Stimulated activated CD4-positive, alpha-beta T cell treated with anti-CD3 and anti-CD28 coated beads, Interleukin-4, amount 100 ng/mL, for 24 hours (primary cell): ENCODE data around the gene FURIN.
"Not testable (repeated sequence)": the region's sequence is repeated elsewhere in the genome, so short reads cannot be mapped to it uniquely, and the experiment has no call there.

Source experiments
- DNase-seq: peaks from one replicate; pipeline ENCODE4 v3.0.0-alpha.2; 2020

Gene FURIN

GRCh38 chr15:90883976-90884718, 15.8 kb downstream of the FURIN start, which contains the start of gene FES:
TSS of gene FES (plus strand) at chr15:90884504. CDS start at chr15:90885046, 542 bp downstream.
- DNase-seq: no peak

GRCh38 chr15:90884719-90885431, 16.5 kb downstream of the FURIN start:
- DNase-seq: no peak

GRCh38 chr15:90885432-90886290, 17.3 kb downstream of the FURIN start:
- peak; percentile 83 for DNase-seq

GRCh38 chr15:90886291-90886614, 17.9 kb downstream of the FURIN start:
- DNase-seq: no peak

GRCh38 chr15:90887037-90887481, 18.7 kb downstream of the FURIN start:
- DNase-seq: no peak

GRCh38 chr15:90889313-90889730, 20.9 kb downstream of the FURIN start:
- DNase-seq: no peak

GRCh38 chr15:90889736-90890456, 21.5 kb downstream of the FURIN start:
- no peak for DNase-seq

- no peak for DNase-seq
Observed at GRCh38 chr15:90890839-90891238, 22.5 kb downstream of the FURIN start.

- DNase-seq: no peak
Observed at GRCh38 chr15:90891346-90891949, 23.1 kb downstream of the FURIN start.

- no peak for DNase-seq
Observed at GRCh38 chr15:90892023-90892422, 23.6 kb downstream of the FURIN start.

GRCh38 chr15:90892498-90893174, 24.2 kb downstream of the FURIN start:
- no peak for DNase-seq

- DNase-seq: no peak
Observed at GRCh38 chr15:90893175-90894090, 25.0 kb downstream of the FURIN start.

- DNase-seq: no peak
Observed at GRCh38 chr15:90895571-90896117, 27.3 kb downstream of the FURIN start.

GRCh38 chr15:90897131-90897655, 28.8 kb downstream of the FURIN start:
- DNase-seq: not testable (repeated sequence)

GRCh38 chr15:90901175-90902039, 33.0 kb downstream of the FURIN start:
- no peak for DNase-seq

GRCh38 chr15:90902040-90902839, 33.9 kb downstream of the FURIN start:
- peak; percentile 71 for DNase-seq

GRCh38 chr15:90902840-90903732, 34.7 kb downstream of the FURIN start, which contains the start of gene MAN2A2:
TSS of gene MAN2A2 (plus strand) at chr15:90903302. CDS start at chr15:90904208, 906 bp downstream.
- DNase-seq: peak; percentile 82
